GM18951 (cell line): Measurements from ENCODE around the gene STX19.

Source experiments
- POLR2A ChIP-seq: IDR thresholded peaks from 4 replicates; pipeline ENCODE4 v1.6.1; 2011; ENCODE audit warnings: mild to moderate bottlenecking; ENCODE audit not compliant: insufficient read length, insufficient read depth; ENCODE audit errors: extremely low read depth
- in situ Hi-C: fragments of 300-500 bp; cut with MboI; formaldehyde crosslinking; loops from one replicate; pipeline ENCODE4 v1.12.0; 2022; ENCODE audit warnings: low sequenced_read_pairs, mixed read lengths, inconsistent platforms; ENCODE audit not compliant: unreplicated experiment

STX19 gene

GRCh38 chr3:94028093-94028837, at the start of gene STX19:
STX19 (minus strand) TSS chr3:94028597; CDS start chr3:94015269, 13,328 bp downstream.
- TF ChIP-seq POLR2A, result no peak
- in situ Hi-C loops, result no loop called here

- in situ Hi-C loops, result no loop called here
- no peak for TF ChIP-seq POLR2A
Observed at GRCh38 chr3:94076055-94076454, 47.7 kb upstream of the STX19 start.

GRCh38 chr3:94071713-94072284, 43.4 kb upstream of the STX19 start:
- in situ Hi-C loops, result no loop called here
- TF ChIP-seq POLR2A, result no peak

- in situ Hi-C loops, result no loop called here
- TF ChIP-seq POLR2A, result no peak
Observed at GRCh38 chr3:94070341-94070911, 42.0 kb upstream of the STX19 start.

- in situ Hi-C loops, result no loop called here
Observed at GRCh38 chr3:94069194-94069813, 40.9 kb upstream of the STX19 start.

GRCh38 chr3:94066506-94067500, 38.4 kb upstream of the STX19 start:
- no peak for TF ChIP-seq POLR2A
- in situ Hi-C loops, result no loop called here

More at GRCh38 chr3:94069194-94069813, 40.9 kb upstream of the STX19 start:
- TF ChIP-seq POLR2A, result no peak

- in situ Hi-C loops, result no loop called here
- no peak for TF ChIP-seq POLR2A
Observed at GRCh38 chr3:94065819-94066480, 37.6 kb upstream of the STX19 start.

- in situ Hi-C loops, result no loop called here
- no peak for TF ChIP-seq POLR2A
Observed at GRCh38 chr3:94065122-94065521, 36.7 kb upstream of the STX19 start.

GRCh38 chr3:94064243-94064860, 36.0 kb upstream of the STX19 start:
- in situ Hi-C loops, result no loop called here

GRCh38 chr3:94063496-94064119, 35.2 kb upstream of the STX19 start:
- in situ Hi-C loops, result no loop called here

More at GRCh38 chr3:94064243-94064860, 36.0 kb upstream of the STX19 start:
- no peak for TF ChIP-seq POLR2A

GRCh38 chr3:94062513-94063404, 34.4 kb upstream of the STX19 start, which contains the start of the genes DHFR2 and NSUN3:
DHFR2 (minus strand) TSS chr3:94062916; CDS start chr3:94061511, 1,405 bp downstream.
NSUN3 (plus strand) TSS chr3:94063061; CDS start chr3:94063127, 66 bp downstream.
- in situ Hi-C loops, result no loop called here
- TF ChIP-seq POLR2A, result peak; percentile 77

More at GRCh38 chr3:94063496-94064119, 35.2 kb upstream of the STX19 start:
- no peak for TF ChIP-seq POLR2A
